ENCODE measurements around the gene GPM6B.

DNA sequence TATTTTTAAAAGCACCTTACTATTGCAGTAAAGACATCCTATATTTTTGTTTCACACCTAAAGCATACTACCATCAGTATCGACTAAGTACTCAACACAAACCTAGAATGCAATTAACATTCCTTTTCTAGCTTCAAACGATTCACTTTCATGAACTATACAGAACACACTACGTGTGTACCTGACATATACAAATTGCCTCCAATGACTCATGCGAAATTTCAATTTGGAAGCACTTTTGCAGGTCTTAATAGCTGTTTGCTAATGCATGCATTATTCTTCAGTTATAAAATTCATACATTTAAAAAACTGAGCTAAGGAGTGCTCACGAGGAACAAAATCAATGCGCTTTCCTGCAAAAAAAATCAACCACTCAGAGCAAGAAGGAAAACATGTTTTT lies 19.7 kb upstream of the GPM6B start:
- no peak for TF ChIP-seq CTCF (IDR thresholded peaks at IDR 0.05)
- TF ChIP-seq POLR2AphosphoS5 (IDR thresholded peaks at IDR 0.05), result no peak

All from gastroesophageal sphincter (tissue), 3 donors.